ENCODE data around the gene PIK3CD. TPM values are rescaled to one million over a fixed set of nuclear protein-coding genes. Genes with fewer than 3 reads are reported as not detected.
"Not testable (repeated sequence)": the region's sequence is repeated elsewhere in the genome, so short reads cannot be mapped to it uniquely, and the experiment has no call there.

The PIK3CD gene
- total RNA-seq, 1 donor from 2014 or later, result 3.4 TPM

DNA sequence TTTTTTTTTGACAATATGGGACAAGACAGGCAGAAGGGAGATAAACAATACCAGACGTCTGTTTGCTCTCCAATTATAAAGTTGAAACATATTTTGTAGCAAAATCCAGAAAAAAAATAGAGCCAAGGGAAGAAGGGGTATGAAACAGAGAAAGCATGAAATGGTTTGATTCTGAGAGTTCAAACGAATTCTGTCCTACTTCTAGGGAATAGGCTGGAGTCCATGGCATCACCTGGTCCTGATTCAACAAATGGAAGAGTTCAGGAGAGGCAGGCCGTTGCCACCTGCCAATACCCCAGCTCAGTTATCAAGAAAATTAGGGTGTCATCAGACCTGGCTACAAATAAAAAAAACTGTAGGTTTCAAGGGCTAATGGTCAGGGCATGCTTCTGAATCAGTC, 100.4 kb downstream of the PIK3CD start:
- DNase-seq (no peak), ATAC-seq (no peak)
- intact Hi-C loops (cut with micrococcal nuclease), result no loop called here

DNA sequence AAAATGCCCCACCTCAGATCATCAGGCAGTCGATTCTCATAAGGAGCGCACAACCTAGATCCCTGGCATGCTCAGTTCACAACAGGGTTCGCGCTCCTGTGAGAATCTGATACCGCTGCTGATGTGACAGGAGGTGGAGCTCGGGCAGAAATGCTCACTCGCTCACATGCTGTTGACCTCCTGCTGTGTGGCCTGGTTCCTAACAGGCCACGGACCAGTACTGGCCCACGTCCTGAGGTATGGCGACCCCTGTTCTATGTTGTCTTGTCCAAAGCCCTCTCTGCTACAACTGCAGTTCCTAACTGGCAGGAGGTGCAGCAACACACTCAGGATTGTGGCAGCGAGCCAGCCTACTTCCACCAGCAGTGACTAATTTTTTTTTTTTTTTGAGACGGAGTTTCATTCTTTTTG, 101.6 kb downstream of the PIK3CD start:
- DNase-seq (peak; percentile 76), ATAC-seq (peak; percentile 50)
- intact Hi-C loops (cut with micrococcal nuclease), result no loop called here

DNA sequence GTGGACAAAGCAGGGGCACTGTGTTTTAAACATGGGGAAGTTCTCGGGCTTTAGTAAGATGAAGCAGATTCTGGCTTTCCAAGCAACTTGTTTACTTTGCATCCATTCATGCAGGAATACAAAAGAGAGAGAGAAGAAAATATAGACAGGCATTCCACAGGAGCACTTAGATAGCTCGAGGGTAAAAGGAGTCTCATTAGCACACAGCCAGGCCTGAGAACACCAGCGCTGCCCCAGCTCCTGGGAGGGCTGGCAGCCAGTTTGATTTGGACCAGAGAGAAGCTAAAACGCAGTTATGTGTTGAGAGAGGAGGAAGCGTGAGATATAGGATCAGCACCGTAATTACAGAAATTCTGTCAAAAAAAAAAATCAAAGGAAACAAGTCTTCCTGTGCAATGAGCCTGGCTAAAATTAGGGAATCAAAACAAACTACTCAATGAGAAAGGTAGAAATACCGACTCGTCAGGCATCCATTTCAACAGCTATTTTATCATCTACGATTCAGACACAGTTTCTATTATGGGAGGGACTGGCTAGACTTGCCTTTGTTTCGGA, 104.0 kb downstream of the PIK3CD start:
- DNase-seq, result no peak
- peak; percentile 65 for ATAC-seq
- intact Hi-C loops (cut with micrococcal nuclease), result no loop called here

DNA sequence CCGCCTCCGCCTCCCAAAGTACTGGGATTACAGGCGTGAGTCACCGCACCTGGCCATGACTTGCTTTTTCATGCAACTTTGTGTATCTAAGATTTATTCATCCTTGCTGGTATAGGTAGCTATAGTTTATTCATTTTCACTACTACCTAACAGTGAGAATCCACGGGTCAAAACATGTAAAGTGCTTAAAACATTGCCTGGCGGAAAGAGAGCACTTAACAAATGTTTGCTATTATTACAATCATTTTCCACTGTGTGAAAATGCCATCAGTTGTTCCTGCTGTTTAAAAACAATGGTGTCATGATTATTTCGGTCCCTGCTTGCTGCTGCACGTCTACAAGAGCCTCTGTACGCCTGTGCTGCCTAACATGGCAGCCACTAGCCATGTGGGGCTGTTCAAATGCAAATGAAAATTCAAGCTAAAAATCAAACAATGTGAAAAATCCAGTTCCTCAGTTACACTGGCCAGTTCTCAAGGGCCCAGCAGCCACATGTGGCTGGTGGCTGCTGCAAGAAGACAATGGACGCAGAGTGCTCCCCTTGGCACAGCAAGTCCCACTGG, 107.1 kb downstream of the PIK3CD start:
- DNase-seq, result no peak
- intact Hi-C loops (cut with micrococcal nuclease), result no loop called here
- peak; percentile 57 for ATAC-seq

DNA sequence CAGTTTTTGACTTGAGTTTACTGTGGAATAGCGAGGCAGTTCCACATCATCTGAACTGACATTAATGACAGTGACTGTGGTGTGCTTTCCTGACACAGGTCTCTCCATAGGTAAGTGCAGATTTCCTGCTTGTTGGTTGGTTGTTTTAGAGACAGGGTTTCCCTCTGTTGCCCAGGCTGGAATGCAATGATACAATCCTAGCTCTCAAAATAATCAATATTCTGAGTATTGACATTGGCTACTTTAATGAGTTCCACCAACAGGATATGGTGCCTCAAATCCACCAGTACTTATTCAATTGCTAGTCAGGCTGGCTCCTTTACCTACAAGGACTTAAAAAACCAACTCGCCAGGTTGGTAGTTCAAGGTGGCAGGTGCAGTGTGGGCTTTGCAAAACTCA, 108.4 kb downstream of the PIK3CD start:
- ATAC-seq, result no peak
- no peak for DNase-seq
- intact Hi-C loops (cut with micrococcal nuclease), result no loop called here

DNA sequence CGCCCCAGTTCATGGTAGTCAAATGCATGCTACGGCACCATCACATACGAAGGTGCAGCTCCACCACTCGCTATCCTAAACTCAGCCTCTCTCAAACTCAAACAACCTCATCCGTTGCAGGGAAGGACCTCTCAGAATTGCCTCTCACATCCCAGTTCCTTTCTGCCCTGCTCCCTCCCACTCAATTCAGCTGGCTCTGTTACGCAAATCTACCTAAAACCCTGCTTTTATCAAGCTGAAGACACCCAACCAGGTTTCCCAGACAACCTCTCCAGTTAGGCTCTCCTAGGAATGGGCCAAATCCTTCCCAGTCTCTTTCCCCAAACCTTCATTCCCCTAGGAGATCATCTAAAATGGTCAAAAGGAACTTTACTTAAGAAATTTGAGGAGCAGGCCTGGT, 109.3 kb downstream of the PIK3CD start:
- intact Hi-C loops (cut with micrococcal nuclease), result no loop called here
- DNase-seq, result no peak
- ATAC-seq, result no peak

DNA sequence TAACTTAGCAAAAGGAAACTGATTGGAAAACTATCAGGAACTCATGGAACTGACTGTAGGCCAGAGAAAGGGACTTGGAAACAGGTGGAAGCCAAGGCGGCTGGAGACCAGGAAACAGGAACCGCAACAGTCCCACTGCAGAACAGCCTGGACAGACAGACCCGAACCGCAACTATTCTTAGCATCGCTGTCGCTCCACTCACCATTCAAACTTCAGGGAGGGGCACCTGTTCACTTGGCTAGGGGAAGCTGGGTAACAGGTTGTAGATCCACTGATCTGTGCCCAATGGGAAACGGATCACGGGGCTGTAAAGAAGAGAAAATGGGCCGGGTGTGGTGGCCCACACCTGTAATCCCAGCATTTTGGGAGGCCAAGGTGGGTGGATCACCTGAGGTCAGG, 110.3 kb downstream of the PIK3CD start:
- ATAC-seq, result no peak
- intact Hi-C loops (cut with micrococcal nuclease), result no loop called here
- no peak for DNase-seq

DNA sequence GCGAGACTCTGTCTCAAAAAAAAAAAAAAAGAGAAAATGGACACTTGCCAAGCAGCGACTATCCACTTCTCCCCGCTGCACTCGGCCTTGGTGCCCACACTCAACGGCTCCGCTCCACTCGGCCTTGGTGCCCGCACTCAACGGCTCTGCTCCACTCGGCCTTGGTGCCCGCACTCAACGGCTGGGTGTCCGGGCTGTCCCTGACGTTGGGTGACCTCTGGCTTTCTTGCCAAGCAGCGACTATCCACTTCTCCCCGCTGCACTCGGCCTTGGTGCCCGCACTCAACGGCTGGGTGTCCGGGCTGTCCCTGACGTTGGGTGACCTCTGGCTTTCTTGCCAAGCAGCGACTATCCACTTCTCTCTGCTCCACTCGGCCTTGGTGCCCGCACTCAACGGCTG, 110.9 kb downstream of the PIK3CD start:
- ATAC-seq; intact Hi-C loops (cut with micrococcal nuclease); DNase-seq: not testable (repeated sequence)

DNA sequence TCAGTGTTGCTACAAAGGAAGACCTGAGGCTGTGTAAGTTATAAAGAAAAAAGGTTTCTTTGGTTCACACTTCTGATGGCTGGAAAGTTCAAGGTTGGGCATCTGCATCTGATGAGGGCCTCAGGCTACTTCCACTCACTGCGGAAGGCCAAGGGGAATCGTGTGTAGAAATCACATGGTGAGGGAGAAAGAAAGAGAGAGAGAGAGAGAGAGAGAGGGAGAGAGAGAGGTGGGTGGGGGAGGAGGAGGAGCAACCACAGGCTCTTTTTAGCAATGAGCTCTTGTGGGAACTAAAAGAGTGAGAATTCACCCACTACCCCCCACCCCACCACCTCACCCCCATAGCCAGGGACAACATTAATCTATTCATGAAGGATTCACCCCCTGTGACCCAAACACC, 112.4 kb downstream of the PIK3CD start:
- no peak for DNase-seq
- intact Hi-C loops (cut with micrococcal nuclease), result no loop called here
- ATAC-seq, result no peak

DNA sequence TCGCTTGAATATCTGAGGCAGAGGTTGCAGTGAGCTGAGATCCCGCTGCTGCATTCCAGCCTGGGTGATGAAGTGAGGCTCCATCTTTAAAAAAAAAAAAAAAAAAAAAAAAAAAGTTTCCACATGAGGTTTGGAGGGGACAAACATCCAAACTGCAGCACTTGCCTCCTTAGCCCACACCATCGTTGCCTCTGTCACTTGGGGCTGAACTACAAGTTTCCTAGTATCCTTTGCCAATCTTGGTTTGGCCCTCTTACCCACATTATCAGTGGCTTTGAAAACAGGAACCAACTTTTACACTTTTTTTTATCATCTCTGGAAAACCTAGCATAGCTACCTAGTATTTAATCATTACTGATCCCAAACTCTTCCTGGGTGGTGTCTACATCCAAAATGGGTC, 113.0 kb downstream of the PIK3CD start:
- ATAC-seq (no peak), DNase-seq (no peak)
- intact Hi-C loops (cut with micrococcal nuclease), result no loop called here

DNA sequence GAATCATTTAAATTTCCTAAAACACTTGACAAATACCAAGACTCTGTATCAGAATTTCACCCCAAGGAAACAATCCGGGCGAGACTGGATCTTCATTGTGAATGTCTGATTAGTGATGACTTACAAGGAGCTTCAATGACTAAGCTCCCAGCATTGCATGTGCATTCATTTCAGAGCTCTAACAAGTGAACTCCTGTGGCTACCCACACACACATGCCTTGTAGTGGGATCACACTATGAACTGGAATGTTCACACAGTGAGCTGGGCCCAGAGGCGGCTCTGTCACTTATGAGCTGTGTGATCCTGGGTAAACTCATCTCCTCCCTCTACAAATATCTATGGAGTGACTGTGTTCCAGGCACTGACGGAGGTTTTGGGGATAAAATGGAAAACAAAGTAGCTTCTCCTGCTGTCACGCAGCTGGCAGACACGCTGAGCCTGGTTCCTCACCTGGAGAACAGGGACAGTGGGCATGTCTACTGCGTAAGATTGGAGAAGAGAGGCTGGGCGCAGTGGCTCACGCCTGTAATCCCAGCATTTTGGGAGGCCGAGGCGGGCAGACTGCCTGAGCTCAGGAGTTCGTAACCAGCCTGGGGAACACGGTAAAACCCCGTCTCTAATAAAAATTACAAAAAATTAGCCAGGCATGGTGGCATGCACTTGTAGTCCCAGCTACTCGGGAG, 115.4 kb downstream of the PIK3CD start:
- intact Hi-C loops (cut with micrococcal nuclease), result no loop called here
- ATAC-seq, result no peak
- no peak for DNase-seq

DNA sequence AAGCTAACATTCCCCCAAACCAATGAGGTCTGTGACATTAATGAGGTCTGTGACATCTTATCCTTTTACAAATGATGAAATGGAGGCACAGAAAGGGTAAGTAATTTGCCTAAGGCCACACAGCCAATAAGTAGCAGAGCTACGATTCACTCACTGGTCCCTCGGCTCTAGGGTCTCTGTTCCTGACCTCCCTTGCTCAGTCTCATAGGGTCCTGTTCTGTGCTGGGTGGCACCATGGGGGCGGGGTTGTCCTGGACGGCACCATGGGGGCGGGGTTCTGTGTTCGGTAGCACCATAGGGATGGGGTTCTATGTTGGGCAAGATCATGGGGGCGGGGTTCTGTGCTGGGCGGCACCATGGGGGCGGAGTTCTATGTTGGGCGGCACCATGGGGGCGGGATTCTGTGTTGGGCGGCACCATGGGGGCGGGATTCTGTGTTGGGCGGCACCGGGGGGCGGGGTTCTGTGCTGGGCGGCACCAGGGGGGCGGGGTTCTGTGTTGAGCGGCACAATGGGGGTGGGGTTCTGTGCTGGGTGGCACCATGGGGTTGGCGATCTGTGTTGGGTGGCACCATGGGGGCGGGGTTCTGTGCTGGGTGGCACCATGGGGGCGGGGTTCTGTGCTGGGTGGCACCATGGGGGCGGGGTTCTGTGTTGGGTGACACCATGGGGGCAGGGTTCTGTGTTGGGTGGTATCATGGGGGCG, 116.6 kb downstream of the PIK3CD start:
- DNase-seq (no peak), ATAC-seq (no peak)
- intact Hi-C loops (cut with micrococcal nuclease), result no loop called here

DNA sequence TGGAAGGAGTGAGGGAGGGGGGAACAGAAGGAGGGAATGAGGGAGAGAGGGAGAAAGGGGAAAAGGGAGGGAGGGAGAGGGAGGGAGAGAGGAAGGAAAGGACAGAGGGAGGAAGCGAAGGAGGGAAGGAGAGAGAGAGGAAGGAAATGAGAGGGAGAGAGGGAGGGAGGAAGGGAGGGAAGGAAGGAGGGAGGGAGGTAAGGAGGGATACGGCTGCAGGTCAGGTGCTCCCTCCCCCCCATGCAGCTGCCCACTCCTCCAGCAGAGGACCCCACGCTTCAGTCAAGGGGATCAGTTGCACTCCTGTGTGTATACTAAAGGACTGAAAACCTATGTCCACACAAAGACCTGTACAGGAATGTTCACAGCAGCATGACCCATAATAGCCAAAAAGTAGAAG, 117.5 kb downstream of the PIK3CD start:
- intact Hi-C loops (cut with micrococcal nuclease), result no loop called here

DNA sequence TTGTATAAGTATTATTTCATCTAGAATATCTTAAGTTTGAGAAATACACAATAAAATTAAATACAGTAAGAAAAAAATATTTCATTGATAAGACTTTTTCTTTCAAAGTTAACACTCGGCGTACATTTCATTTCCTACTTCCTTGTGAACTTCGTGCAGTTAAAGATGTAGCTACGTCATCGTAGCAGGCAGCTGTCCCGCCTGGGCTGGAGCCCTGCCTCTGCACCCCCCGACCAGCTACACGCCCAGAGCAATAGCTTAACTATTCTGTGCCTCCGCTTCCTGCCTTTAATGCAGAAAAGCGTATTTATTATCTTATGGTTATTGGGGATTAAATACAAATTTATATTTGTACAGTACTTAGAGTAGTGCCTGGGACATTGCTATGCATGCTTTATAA, 118.8 kb downstream of the PIK3CD start:
- intact Hi-C loops (cut with micrococcal nuclease), result no loop called here
- ATAC-seq (no peak), DNase-seq (peak; percentile 33)

More for the DNA sequence above, 117.5 kb downstream of the PIK3CD start:
- no peak for DNase-seq
- no peak for ATAC-seq

DNA sequence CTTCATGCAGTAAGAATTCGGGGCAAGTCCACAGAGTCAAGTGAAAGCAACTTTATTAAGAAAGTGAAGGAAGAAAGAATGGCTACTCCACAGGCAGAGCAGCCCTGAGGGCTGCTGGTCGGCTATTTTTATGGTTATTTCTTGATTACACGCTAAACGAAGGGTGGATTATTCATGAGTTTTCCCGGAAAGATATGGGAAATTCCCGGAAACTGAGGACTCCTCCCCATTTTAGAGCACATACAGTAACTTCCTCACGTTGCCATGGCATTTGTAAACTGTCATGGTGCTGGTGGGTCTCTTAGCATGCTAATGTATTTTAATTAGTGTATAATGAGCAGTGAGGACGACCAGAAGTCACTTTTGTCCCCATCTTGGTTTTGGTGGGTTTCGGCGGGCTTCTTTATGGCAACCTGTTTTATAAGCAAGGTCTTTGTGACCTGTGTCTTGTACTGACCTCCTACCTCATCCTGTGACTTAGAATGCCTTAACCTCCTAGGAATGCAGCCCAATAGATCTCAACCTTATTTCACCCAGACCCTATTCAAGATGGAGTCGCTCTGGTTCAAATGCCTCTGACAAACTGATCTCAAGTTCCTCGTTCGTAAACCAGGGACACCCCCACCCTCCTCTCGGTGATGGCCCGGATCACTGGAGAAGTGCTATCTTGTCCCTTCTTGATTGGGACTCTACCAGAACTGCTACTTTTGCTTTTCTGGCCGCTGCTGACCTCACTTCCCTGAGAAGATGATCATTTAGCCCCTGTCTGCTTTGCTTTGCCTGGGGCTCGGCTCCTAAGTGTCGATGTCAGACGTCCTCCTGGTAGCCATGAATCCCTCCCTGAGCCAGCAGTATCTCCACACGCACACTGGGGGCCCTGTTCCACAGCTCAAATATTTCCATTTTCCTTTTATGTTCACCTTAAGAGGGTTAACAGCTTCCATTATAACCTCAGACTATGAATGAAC, 123.5 kb downstream of the PIK3CD start:
- DNase-seq (no peak), ATAC-seq (no peak)
- intact Hi-C loops (cut with micrococcal nuclease), result no loop called here

DNA sequence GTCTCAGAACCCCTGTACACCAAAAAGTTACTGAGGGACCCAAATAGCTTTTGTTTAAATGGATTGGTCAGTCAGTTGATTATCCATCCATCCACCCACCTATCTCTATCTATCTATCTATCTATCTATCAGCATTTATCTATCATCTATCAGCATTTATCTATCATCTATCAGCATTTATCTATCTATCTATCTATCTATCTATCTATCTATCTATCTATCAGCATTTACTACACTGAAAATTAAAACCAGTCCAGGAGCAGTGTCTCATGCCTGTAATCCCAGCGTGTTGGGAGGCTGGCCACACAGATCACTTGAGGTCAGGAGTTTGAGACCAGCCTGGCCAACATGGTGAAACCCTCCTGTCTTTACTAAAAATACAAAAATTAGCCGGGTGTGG, 125.2 kb downstream of the PIK3CD start:
- no peak for ATAC-seq
- intact Hi-C loops (cut with micrococcal nuclease), result no loop called here
- DNase-seq, result no peak

Data from left ventricle myocardium superior (tissue), 1 donor.